Mammary epithelial cell (primary cell): Measurements from ENCODE around the gene CD84.

Experiments used
- CTCF ChIP-seq, 2 donors: IDR thresholded peaks in 1 of 2; conservative IDR thresholded peaks in 1 of 2; 2 replicates each; pipeline ENCODE4 v1.5.1; 2011 to 2012; ENCODE audit warnings: inconsistent platforms in 2 of 2, low read length in 2 of 2, mild to moderate bottlenecking in 2 of 2, control low read depth in 1 of 2, low read depth in 1 of 2; ENCODE audit not compliant: insufficient read depth in 1 of 2; ENCODE audit errors: extremely low read depth in 1 of 2
- EZH2 ChIP-seq: IDR thresholded peaks from 2 replicates; pipeline ENCODE4 v1.6.1; 2012; ENCODE audit warnings: low read length, inconsistent platforms, borderline replicate concordance

- no peak for TF ChIP-seq EZH2
- no peak for TF ChIP-seq CTCF (conservative IDR thresholded peaks at IDR 0.05 in 1 of 2, IDR thresholded peaks at IDR 0.05 in 1 of 2; ENCODE audit: extremely low read depth in 1 of 2, insufficient read depth in 1 of 2, low read depth in 1 of 2, low read length in 2 of 2)
Observed at GRCh38 chr1:160540859-160541233, 38.5 kb downstream of the CD84 start.
